PFSK-1 (cell line): ENCODE data around the gene ACSL3. TPM values are rescaled to one million over a fixed set of nuclear protein-coding genes. Genes with fewer than 3 reads are reported as not detected.
A peak's percentile ranks its signal among the peaks of the same experiment; 100 is the strongest.

Source experiments
- FOXP2 ChIP-seq: optimal IDR thresholded peaks from 2 replicates; pipeline ENCODE3; 2011; ENCODE audit warnings: borderline replicate concordance, control low read depth, inconsistent platforms; ENCODE audit not compliant: insufficient read depth; ENCODE audit errors: extremely low read length, extremely low read depth
- POLR2AphosphoS5 ChIP-seq: IDR thresholded peaks from 2 replicates; pipeline ENCODE4 v1.6.1; 2012; ENCODE audit warnings: low read depth, mild to moderate bottlenecking, control low read depth, low read length, moderate library complexity
- SIN3A ChIP-seq: IDR thresholded peaks from 2 replicates; pipeline ENCODE4 v1.6.1; 2012; ENCODE audit warnings: mild to moderate bottlenecking, low read length, moderate library complexity, borderline replicate concordance; ENCODE audit not compliant: insufficient read depth
- TAF1 ChIP-seq: IDR thresholded peaks from 2 replicates; pipeline ENCODE4 v1.6.1; 2012; ENCODE audit warnings: low read length, control low read depth, borderline replicate concordance; ENCODE audit not compliant: insufficient read depth
- polyA plus RNA-seq: library from polyadenylated mRNA; unstranded; fragments of >200 nt; gene quantifications from one replicate; pipeline ENCODE4 v1.2.1, GENCODE V29; 2012; ENCODE audit warnings: low read depth, missing spikeins; ENCODE audit not compliant: insufficient read length
- TF ChIP-seq, protein P1 (sequence below), 2 experiments: IDR thresholded peaks; 2 replicates each; pipeline versions ENCODE4 v1.6.1 to v1.8.0; 2011 to 2012; ENCODE audit warnings: low read depth in 2 of 2, low read length in 2 of 2, control low read depth in 1 of 2, inconsistent platforms in 1 of 2, mild to moderate bottlenecking in 1 of 2, moderate library complexity in 1 of 2; ENCODE audit not compliant: insufficient read depth in 1 of 2

Gene ACSL3
- 56.9 TPM for polyA plus RNA-seq

DNA sequence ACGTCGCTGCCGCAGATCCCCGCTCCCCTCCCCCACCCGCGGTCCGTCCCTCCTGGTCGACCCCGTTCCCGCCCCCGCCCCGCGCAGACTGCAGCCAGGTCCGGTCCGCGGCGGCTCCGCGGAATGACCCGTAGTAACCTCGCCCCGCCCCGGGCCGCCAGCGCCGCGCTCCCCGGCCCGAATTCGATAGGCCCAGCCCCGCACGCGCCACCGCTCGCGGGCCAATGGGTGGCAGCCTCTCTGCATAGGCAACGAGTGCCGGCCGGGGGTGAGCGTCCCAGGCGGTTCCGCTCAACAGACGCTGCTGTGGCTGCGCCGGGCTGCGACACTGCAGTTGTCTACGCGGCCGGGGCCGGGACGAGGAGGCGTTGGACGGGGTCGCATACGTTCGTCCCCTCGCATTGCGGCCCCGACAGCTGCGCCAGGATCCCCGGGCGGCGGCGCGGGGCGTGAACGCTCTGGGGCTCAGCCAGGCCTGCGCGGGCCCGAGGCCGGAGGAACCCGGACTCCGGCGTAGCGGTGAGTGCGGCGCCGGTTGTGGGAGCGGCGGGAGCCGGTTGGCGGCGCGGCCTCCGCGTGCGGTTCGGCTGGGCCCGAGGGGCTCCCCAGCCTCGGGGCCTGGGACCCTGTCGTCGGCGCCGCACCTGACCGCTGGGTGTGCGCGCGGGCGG is at the start of gene ACSL3:
Gene ACSL3, plus strand, starts transcription at position 297 of the 671 bp plus-strand sequence. CDS start 47,737 bp downstream, outside the sequence.
- peak; percentile 97 for TF ChIP-seq POLR2AphosphoS5
- TF ChIP-seq, protein P1, sequence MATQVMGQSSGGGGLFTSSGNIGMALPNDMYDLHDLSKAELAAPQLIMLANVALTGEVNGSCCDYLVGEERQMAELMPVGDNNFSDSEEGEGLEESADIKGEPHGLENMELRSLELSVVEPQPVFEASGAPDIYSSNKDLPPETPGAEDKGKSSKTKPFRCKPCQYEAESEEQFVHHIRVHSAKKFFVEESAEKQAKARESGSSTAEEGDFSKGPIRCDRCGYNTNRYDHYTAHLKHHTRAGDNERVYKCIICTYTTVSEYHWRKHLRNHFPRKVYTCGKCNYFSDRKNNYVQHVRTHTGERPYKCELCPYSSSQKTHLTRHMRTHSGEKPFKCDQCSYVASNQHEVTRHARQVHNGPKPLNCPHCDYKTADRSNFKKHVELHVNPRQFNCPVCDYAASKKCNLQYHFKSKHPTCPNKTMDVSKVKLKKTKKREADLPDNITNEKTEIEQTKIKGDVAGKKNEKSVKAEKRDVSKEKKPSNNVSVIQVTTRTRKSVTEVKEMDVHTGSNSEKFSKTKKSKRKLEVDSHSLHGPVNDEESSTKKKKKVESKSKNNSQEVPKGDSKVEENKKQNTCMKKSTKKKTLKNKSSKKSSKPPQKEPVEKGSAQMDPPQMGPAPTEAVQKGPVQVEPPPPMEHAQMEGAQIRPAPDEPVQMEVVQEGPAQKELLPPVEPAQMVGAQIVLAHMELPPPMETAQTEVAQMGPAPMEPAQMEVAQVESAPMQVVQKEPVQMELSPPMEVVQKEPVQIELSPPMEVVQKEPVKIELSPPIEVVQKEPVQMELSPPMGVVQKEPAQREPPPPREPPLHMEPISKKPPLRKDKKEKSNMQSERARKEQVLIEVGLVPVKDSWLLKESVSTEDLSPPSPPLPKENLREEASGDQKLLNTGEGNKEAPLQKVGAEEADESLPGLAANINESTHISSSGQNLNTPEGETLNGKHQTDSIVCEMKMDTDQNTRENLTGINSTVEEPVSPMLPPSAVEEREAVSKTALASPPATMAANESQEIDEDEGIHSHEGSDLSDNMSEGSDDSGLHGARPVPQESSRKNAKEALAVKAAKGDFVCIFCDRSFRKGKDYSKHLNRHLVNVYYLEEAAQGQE (IDR thresholded peaks at IDR 0.05; ENCODE audit: insufficient read depth in 1 of 2, low read depth in 2 of 2, low read length in 2 of 2): 0 out of 4 replicates have a peak, but pooled peaks have one; percentile 40 to 52
- peak; percentile 91 for TF ChIP-seq FOXP2
- peak; percentile 97 for TF ChIP-seq TAF1
- TF ChIP-seq SIN3A: peak; percentile 69; the same call in 1 of the 2 replicates

- no peak for TF ChIP-seq POLR2AphosphoS5
- TF ChIP-seq TAF1: no peak
- TF ChIP-seq, protein P1 (IDR thresholded peaks at IDR 0.05; ENCODE audit: insufficient read depth in 1 of 2, low read depth in 2 of 2, low read length in 2 of 2): no peak
- no peak for TF ChIP-seq FOXP2
- TF ChIP-seq SIN3A: no peak
Measured at GRCh38 chr2:222811828-222812227, 49.0 kb upstream of the ACSL3 start.

GRCh38 chr2:222813177-222813843 is 47.5 kb upstream of the ACSL3 start:
- TF ChIP-seq, protein P1 (IDR thresholded peaks at IDR 0.05; ENCODE audit: insufficient read depth in 1 of 2, low read depth in 2 of 2, low read length in 2 of 2): no peak
- TF ChIP-seq SIN3A: no peak
- no peak for TF ChIP-seq POLR2AphosphoS5
- TF ChIP-seq FOXP2: no peak
- TF ChIP-seq TAF1: no peak

GRCh38 chr2:222819722-222820333 is 41.0 kb upstream of the ACSL3 start:
- TF ChIP-seq, protein P1 (IDR thresholded peaks at IDR 0.05; ENCODE audit: insufficient read depth in 1 of 2, low read depth in 2 of 2, low read length in 2 of 2): no peak
- TF ChIP-seq TAF1: no peak
